Loucy (cell line): ENCODE measurements around the gene CEBPA.

ENCODE experiments used
- H2AFZ ChIP-seq: fragments of 200-600 bp; sonication (generic); 2 replicates; pipeline ENCODE4 v1.6.0; 2016; ENCODE audit warnings: antibody characterized with exemption, mild to moderate bottlenecking, low read length, moderate library complexity
- H3F3A ChIP-seq: fragments of 200-600 bp; 2 replicates; pipeline ENCODE4 v1.6.0; 2016; ENCODE audit warnings: antibody characterized with exemption, low read depth, mild to moderate bottlenecking
- H3K27me3 ChIP-seq: fragments of 200-600 bp; sonication (generic); 2 replicates; pipeline ENCODE4 v1.6.1; 2014; ENCODE audit warnings: low read length, mild to moderate bottlenecking; ENCODE audit not compliant: insufficient read depth, poor library complexity, severe bottlenecking
- H3K36me3 ChIP-seq: fragments of 200-600 bp; sonication (generic); 2 replicates; pipeline ENCODE4 v1.6.1; 2016; ENCODE audit warnings: low read length; ENCODE audit not compliant: insufficient read depth
- H3K4me1 ChIP-seq: fragments of 200-600 bp; sonication (generic); 2 replicates; pipeline ENCODE4 v1.5.1; 2014; ENCODE audit warnings: low read length, mild to moderate bottlenecking; ENCODE audit not compliant: insufficient read depth, poor library complexity, severe bottlenecking
- H3K4me2 ChIP-seq: fragments of 200-600 bp; sonication (generic); 2 replicates; pipeline ENCODE4 v1.6.0; 2014; ENCODE audit warnings: antibody characterized with exemption, low read length, low read depth, mild to moderate bottlenecking; ENCODE audit not compliant: poor library complexity, severe bottlenecking
- H3K4me3 ChIP-seq: fragments of 200-600 bp; sonication (generic); 2 replicates; pipeline ENCODE4 v1.5.1; 2014; ENCODE audit warnings: low read length, mild to moderate bottlenecking, mixed read lengths; ENCODE audit not compliant: poor library complexity, severe bottlenecking
- H3K79me2 ChIP-seq: fragments of 200-600 bp; sonication (generic); 2 replicates; pipeline ENCODE4 v1.6.1; 2014; ENCODE audit warnings: low read length; ENCODE audit not compliant: insufficient read depth
- H3K9ac ChIP-seq: fragments of 200-600 bp; sonication (generic); 2 replicates; pipeline ENCODE4 v1.6.0; 2014; ENCODE audit warnings: mild to moderate bottlenecking, low read depth, low read length, moderate library complexity; ENCODE audit not compliant: poor library complexity, severe bottlenecking
- H3K9me2 ChIP-seq: fragments of 200-600 bp; sonication (generic); replicated peaks from 2 replicates; pipeline ENCODE4 v1.6.1; 2016; ENCODE audit warnings: low read depth, low read length, mixed read lengths
- H3K9me3 ChIP-seq: fragments of 200-600 bp; sonication (generic); 2 replicates; pipeline ENCODE4 v1.6.1; 2014; ENCODE audit warnings: mild to moderate bottlenecking, antibody characterized with exemption, low read length, low read depth; ENCODE audit not compliant: insufficient read depth
- H4K20me1 ChIP-seq: fragments of 200-600 bp; sonication (generic); 2 replicates; pipeline ENCODE4 v1.6.0; 2014; ENCODE audit warnings: antibody characterized with exemption, low read length, mild to moderate bottlenecking; ENCODE audit not compliant: insufficient read depth, poor library complexity, severe bottlenecking
- EZH2phosphoT487 ChIP-seq: fragments of 200-600 bp; IDR thresholded peaks from 2 replicates; pipeline ENCODE4 v1.6.1; 2018; ENCODE audit warnings: antibody characterized with exemption, mild to moderate bottlenecking, moderate library complexity, borderline replicate concordance
- TF ChIP-seq, protein P1 (sequence below): fragments of 200-600 bp; sonication (generic); conservative IDR thresholded peaks from 2 replicates; pipeline ENCODE4 v1.5.1; 2014; ENCODE audit warnings: mild to moderate bottlenecking, antibody characterized with exemption, low read length

Gene CEBPA

GRCh38 chr19:33300894-33301143 lies 1.5 kb downstream of the CEBPA start:
- Histone ChIP-seq H3K27me3 (no peaks in the 10 kb centered on the region), H3K36me3 (no peaks in the 10 kb centered on the region), H4K20me1 (no peaks in the 10 kb centered on the region), H2AFZ (no peak overlapping the region), H3K4me1 (no peaks in the 10 kb centered on the region), H3K9me3 (no peaks in the 10 kb centered on the region), H3K4me3 (no peak overlapping the region), H3K9me2 (no peaks in the 10 kb centered on the region), H3K4me2 (no peak overlapping the region), H3K9ac (no peak overlapping the region), H3K79me2 (no peaks in the 10 kb centered on the region), H3F3A (no peaks in the 10 kb centered on the region)
- no peak for TF ChIP-seq EZH2phosphoT487
- TF ChIP-seq, protein P1, sequence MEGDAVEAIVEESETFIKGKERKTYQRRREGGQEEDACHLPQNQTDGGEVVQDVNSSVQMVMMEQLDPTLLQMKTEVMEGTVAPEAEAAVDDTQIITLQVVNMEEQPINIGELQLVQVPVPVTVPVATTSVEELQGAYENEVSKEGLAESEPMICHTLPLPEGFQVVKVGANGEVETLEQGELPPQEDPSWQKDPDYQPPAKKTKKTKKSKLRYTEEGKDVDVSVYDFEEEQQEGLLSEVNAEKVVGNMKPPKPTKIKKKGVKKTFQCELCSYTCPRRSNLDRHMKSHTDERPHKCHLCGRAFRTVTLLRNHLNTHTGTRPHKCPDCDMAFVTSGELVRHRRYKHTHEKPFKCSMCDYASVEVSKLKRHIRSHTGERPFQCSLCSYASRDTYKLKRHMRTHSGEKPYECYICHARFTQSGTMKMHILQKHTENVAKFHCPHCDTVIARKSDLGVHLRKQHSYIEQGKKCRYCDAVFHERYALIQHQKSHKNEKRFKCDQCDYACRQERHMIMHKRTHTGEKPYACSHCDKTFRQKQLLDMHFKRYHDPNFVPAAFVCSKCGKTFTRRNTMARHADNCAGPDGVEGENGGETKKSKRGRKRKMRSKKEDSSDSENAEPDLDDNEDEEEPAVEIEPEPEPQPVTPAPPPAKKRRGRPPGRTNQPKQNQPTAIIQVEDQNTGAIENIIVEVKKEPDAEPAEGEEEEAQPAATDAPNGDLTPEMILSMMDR, result no peak

DNA sequence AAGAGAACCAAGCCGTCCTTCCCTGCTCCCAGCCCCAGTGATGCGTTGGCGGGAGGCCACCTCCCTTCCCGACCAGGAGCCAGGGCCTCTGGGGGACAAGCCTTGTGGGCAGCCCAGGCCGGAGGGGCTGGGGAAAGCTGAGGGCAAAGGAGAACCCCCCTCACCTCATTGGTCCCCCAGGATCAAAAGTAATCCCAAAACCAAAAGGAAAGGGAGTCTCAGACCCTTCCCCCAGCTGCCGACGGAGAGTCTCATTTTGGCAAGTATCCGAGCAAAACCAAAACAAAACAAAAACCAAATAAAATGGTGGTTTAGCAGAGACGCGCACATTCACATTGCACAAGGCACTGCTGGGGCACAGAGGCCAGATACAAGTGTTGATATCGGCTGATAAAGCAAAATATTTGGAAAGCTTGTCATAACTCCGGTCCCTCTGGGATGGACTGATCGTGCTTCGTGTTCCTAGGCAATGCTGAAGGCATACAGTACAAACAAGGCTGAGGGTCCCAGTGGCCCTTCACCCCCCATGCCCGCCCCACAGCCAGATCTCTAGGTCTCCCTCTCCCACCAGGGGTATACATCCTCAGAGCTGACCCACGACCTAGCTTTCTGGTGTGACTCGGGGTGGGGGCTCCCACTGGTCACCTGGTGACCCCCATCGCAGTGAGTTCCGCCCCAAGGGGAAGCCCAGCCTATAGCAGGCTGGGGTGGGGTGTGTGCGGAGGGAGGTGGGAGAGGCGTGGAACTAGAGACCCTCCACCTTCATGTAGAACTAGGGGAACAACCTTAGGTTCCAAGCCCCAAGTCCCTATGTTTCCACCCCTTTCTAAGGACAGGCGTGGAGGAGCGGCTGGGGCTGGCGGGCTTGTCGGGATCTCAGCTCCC lies 2.1 kb downstream of the CEBPA start:
- Histone ChIP-seq H3K36me3 (no peaks in the 10 kb centered on the region), H3F3A (no peaks in the 10 kb centered on the region), H2AFZ (no peak overlapping the region), H4K20me1 (no peaks in the 10 kb centered on the region), H3K9me3 (no peaks in the 10 kb centered on the region), H3K4me3 (no peak overlapping the region), H3K4me1 (no peaks in the 10 kb centered on the region), H3K4me2 (no peak overlapping the region), H3K27me3 (no peaks in the 10 kb centered on the region), H3K79me2 (no peaks in the 10 kb centered on the region), H3K9ac (no peak overlapping the region), H3K9me2 (no peaks in the 10 kb centered on the region)
- TF ChIP-seq, protein P1, result no peak
- TF ChIP-seq EZH2phosphoT487, result no peak

DNA sequence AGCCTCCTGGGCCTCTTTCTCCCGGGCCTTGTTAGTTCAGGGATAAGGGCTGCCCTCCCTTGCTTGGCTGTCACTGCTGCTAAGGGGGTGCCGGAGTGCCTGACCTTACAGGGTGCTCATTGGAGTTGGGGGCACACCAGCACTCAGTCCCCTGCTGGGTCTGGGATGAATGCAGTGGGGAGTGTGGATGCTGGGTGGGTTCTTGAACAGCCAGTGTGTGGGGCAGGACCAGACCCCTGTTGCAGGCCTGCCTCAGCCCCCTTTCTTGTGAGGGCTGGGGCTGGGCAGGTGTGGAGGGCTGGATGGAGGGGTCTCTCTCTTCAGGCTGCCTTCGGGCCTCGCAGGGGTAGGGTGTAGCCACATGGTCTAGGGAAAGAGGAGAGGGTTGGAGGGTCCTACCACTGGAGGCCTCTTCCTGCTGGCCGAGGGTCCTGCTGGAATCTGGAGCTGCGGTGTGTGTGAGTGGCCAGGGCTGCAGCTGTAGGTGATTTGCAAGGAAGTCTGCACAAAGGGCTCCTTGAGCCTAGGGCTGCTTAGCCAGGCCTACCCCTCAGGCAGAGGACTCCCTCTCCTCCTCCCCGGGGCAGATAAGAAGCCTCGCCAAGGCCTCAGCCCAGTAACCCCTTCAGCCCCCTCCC lies 3.2 kb downstream of the CEBPA start:
- Histone ChIP-seq H3K9me3 (no peaks in the 10 kb centered on the region), H3K27me3 (no peaks in the 10 kb centered on the region), H4K20me1 (no peaks in the 10 kb centered on the region), H3F3A (no peaks in the 10 kb centered on the region), H3K4me1 (no peaks in the 10 kb centered on the region), H3K4me3 (no peak overlapping the region), H3K36me3 (no peaks in the 10 kb centered on the region), H3K9ac (no peak overlapping the region), H2AFZ (no peak overlapping the region), H3K4me2 (no peak overlapping the region), H3K79me2 (no peaks in the 10 kb centered on the region), H3K9me2 (no peaks in the 10 kb centered on the region)
- TF ChIP-seq, protein P1, result no peak
- TF ChIP-seq EZH2phosphoT487, result no peak
